WTC11 (cell line): ENCODE data around the gene AVPR2. TPM values are rescaled to one million over a fixed set of nuclear protein-coding genes. Genes with fewer than 3 reads are reported as not detected.

ENCODE experiments used
- ATAC-seq: fragments of 200-7000 bp; cut with Tn5 transposase; 2 replicates; pipeline ENCODE4 v1.10.0; 2021; ENCODE audit warnings: mild to moderate bottlenecking, moderate library complexity
- CTCF ChIA-PET: fragments of 300-600 bp; sonication (Branson Sonifier 250); formaldehyde crosslinking; loops from one replicate; lab custom pipeline; 2021; ENCODE audit warnings: antibody characterized with exemption; lab: Charles Lee
- POLR2A ChIA-PET: fragments of 350-600 bp; sonication (Branson Sonifier 250); formaldehyde crosslinking; loops from one replicate; lab custom pipeline; 2021; ENCODE audit warnings: antibody characterized with exemption; lab: Charles Lee
- DNase-seq: peaks from one replicate; pipeline ENCODE4 v3.0.0; 2021; ENCODE audit warnings: low spot score
- H3K27ac Mint-ChIP-seq: 2 replicates; pipeline ENCODE4 v1.8.0; 2021; ENCODE audit warnings: mixed read lengths
- H3K27me3 Mint-ChIP-seq: 2 replicates; pipeline ENCODE4 v1.8.0; 2021; ENCODE audit warnings: low read depth, mild to moderate bottlenecking, moderate library complexity, mixed read lengths
- H3K36me3 Mint-ChIP-seq: 2 replicates; pipeline ENCODE4 v1.8.0; 2021; ENCODE audit warnings: mixed read lengths
- H3K4me1 Mint-ChIP-seq: 2 replicates; pipeline ENCODE4 v1.8.0; 2022; ENCODE audit warnings: mixed read lengths
- H3K4me3 Mint-ChIP-seq: 2 replicates; pipeline ENCODE4 v1.8.0; 2021; ENCODE audit warnings: mild to moderate bottlenecking, moderate library complexity, mixed read lengths
- H3K9me3 Mint-ChIP-seq: 2 replicates; pipeline ENCODE4 v1.8.0; 2021; ENCODE audit warnings: mixed read lengths
- CBFB ChIP-seq: sonication (generic); formaldehyde crosslinking; IDR thresholded peaks from 2 replicates; pipeline ENCODE4 v1.8.1; 2022; ENCODE audit warnings: mild to moderate bottlenecking, low read depth, missing genetic modification reagents
- CREM ChIP-seq: sonication (generic); formaldehyde crosslinking; IDR thresholded peaks from 2 replicates; pipeline ENCODE4 v1.8.1; 2022; ENCODE audit warnings: mild to moderate bottlenecking, missing genetic modification reagents, moderate library complexity
- FOXK1 ChIP-seq: sonication (generic); formaldehyde crosslinking; IDR thresholded peaks from 2 replicates; pipeline ENCODE4 v1.8.0; 2022; ENCODE audit warnings: mild to moderate bottlenecking, moderate library complexity, missing genetic modification reagents
- GRHL2 ChIP-seq: fragments of 250-450 bp; sonication (Bioruptor Pico); IDR thresholded peaks from 2 replicates; pipeline ENCODE4 v1.8.0; 2022; ENCODE audit warnings: mild to moderate bottlenecking, moderate library complexity; ENCODE audit not compliant: insufficient replicate concordance, severe bottlenecking
- GTF2I ChIP-seq: fragments of 250-450 bp; sonication (Bioruptor Pico); conservative IDR thresholded peaks from 2 replicates; pipeline ENCODE4 v1.4.0; 2021; ENCODE audit warnings: mild to moderate bottlenecking
- NR1H2 ChIP-seq: sonication (generic); formaldehyde crosslinking; IDR thresholded peaks from 2 replicates; pipeline ENCODE4 v1.9.0; 2021; ENCODE audit warnings: mild to moderate bottlenecking, moderate library complexity, missing genetic modification reagents
- NR2C2 ChIP-seq: sonication (generic); formaldehyde crosslinking; IDR thresholded peaks from 2 replicates; pipeline ENCODE4 v1.8.0; 2022; ENCODE audit warnings: mild to moderate bottlenecking, missing genetic modification reagents
- PRRX2 ChIP-seq: fragments of 250-450 bp; sonication (Bioruptor Pico); IDR thresholded peaks from 2 replicates; pipeline ENCODE4 v1.8.0; 2021; ENCODE audit warnings: mild to moderate bottlenecking
- SOX15 ChIP-seq: fragments of 250-450 bp; sonication (Bioruptor Pico); IDR thresholded peaks from 2 replicates; pipeline ENCODE4 v1.9.0; 2021; ENCODE audit warnings: mild to moderate bottlenecking
- TP53 ChIP-seq: sonication (generic); formaldehyde crosslinking; IDR thresholded peaks from 2 replicates; pipeline ENCODE4 v1.8.1; 2023; ENCODE audit warnings: mild to moderate bottlenecking, missing genetic modification reagents
- ZNF396 ChIP-seq: fragments of 250-450 bp; sonication (Bioruptor Pico); IDR thresholded peaks from 2 replicates; pipeline ENCODE4 v1.8.0; 2021; ENCODE audit warnings: mild to moderate bottlenecking, moderate library complexity, borderline replicate concordance
- ZNF416 ChIP-seq: fragments of 250-450 bp; sonication (Bioruptor Pico); IDR thresholded peaks from 2 replicates; pipeline ENCODE4 v1.9.0; 2021; ENCODE audit warnings: mild to moderate bottlenecking, inconsistent platforms
- total RNA-seq: library from RNA; stranded (reverse); gene quantifications from 3 replicates; pipeline ENCODE4 v1.2.3, GENCODE V29; 2021
- TF ChIP-seq, protein P1 (sequence below): fragments of 250-450 bp; sonication (Bioruptor Pico); conservative IDR thresholded peaks from 2 replicates; pipeline ENCODE4 v1.9.0; 2021; ENCODE audit warnings: mild to moderate bottlenecking
- TF ChIP-seq, protein P2 (sequence below): sonication (generic); formaldehyde crosslinking; IDR thresholded peaks from 2 replicates; pipeline ENCODE4 v1.8.1; 2022; ENCODE audit warnings: mild to moderate bottlenecking, missing genetic modification reagents, moderate library complexity, borderline replicate concordance
- TF ChIP-seq, protein P3 (sequence below): fragments of 250-450 bp; sonication (Bioruptor Pico); IDR thresholded peaks from 2 replicates; pipeline ENCODE4 v1.9.0; 2021; ENCODE audit warnings: mild to moderate bottlenecking
- TF ChIP-seq, protein P4 (sequence below): sonication (generic); formaldehyde crosslinking; IDR thresholded peaks from 2 replicates; pipeline ENCODE4 v1.8.0; 2023; ENCODE audit warnings: missing genetic modification reagents, mild to moderate bottlenecking, borderline replicate concordance
- TF ChIP-seq, protein P5 (sequence below): fragments of 250-450 bp; sonication (Bioruptor Pico); IDR thresholded peaks from 2 replicates; pipeline ENCODE4 v1.9.0; 2021; ENCODE audit warnings: mild to moderate bottlenecking, borderline replicate concordance
- TF ChIP-seq, protein P6 (sequence below): sonication (generic); formaldehyde crosslinking; IDR thresholded peaks from 2 replicates; pipeline ENCODE4 v1.8.1; 2023; ENCODE audit warnings: mild to moderate bottlenecking, missing genetic modification reagents, borderline replicate concordance

AVPR2 gene
- total RNA-seq, 1 experiment from 2014 or later, result 0.11 TPM

DNA sequence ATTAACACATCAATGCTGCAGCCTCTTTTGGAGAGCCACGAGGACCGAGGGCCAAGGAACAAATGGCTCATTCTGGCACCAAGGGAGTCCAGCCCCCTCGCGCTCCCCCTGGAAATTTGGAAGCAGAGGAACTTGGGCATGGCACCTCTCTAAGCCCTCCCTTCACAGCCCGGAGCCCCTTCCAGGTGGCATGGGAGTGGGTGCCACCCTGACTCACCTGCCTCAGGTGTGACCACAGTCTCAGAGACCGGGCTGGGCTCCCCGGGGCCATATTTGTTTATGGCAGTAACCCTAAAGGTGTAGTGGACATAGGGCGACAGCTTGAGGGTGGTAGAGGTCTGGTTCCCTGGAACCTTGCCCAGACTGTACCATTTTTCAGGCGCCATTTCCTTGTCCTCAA, 37.3 kb upstream of the AVPR2 start (continued):
- TF ChIP-seq, protein P1, sequence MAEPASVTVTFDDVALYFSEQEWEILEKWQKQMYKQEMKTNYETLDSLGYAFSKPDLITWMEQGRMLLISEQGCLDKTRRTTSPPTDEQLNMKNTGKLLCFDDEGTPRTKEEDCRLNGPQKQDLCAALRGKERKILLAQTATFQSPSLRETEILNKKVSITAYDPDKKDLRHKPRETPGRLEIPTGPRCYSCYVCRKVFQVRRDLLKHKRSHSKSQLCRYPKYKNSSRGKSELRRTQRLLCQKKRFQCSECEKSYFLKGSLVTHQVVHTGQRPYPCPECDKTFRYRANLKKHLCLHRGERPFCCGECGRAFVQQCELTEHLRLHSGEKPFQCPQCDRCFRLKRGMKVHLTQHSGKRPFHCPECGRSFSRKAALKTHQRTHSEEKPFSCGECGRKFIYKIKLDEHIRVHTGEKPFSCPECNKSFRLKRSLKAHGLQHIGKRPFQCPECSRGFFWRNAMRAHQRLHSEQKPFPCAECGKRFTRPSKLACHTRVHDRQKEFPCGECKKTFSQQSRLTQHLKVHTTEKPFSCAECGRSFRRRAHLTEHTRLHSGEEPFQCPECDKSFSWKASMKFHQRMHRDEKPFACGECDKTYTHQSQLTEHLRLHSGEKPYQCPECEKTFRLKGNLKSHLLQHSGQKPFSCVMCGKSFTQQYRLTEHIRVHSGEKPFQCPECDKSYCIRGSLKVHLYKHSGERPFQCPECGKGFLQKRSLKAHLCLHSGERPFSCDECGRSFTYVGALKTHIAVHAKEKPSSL (CRISPR knock-in tag), result no peak

DNA sequence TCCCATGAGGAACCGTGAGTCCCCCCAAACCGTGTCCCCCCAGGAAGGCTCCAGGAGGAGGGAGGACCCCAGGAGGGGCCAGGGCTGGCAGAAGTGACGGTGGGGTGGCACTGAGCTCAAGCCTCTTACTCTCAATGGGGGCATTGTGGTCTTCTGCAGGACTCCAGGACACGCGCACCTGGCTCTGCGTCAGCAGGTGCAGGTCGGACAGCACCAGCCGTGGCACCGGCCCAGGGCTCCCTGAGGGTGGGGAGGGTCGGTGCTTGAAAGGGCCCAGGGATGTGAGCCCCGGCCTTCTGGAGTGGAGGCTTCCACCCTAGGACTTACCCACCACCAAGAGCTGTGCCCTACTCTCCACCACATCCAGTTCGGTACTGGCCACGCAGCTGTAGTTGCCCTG, 36.8 kb upstream of the AVPR2 start:
- peaks cover 7% of the 10 kb centered on the region for H3K36me3 Mint-ChIP-seq
- ChIA-PET POLR2A (no interaction called here), CTCF (no interaction called here)
- TF ChIP-seq PRRX2 (no peak), ZNF396 (CRISPR knock-in tag) (no peak), NR1H2 (CRISPR knock-in tag) (no peak), SOX15 (CRISPR knock-in tag) (no peak), FOXK1 (CRISPR knock-in tag) (no peak), CREM (CRISPR knock-in tag) (no peak), ZNF416 (no peak), NR2C2 (CRISPR knock-in tag) (no peak), CBFB (no peak), GTF2I (CRISPR knock-in tag) (no peak), GRHL2 (CRISPR knock-in tag) (no peak), TP53 (CRISPR knock-in tag) (no peak)
- TF ChIP-seq, protein P2, sequence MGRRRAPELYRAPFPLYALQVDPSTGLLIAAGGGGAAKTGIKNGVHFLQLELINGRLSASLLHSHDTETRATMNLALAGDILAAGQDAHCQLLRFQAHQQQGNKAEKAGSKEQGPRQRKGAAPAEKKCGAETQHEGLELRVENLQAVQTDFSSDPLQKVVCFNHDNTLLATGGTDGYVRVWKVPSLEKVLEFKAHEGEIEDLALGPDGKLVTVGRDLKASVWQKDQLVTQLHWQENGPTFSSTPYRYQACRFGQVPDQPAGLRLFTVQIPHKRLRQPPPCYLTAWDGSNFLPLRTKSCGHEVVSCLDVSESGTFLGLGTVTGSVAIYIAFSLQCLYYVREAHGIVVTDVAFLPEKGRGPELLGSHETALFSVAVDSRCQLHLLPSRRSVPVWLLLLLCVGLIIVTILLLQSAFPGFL (CRISPR knock-in tag), result no peak
- TF ChIP-seq, protein P3, sequence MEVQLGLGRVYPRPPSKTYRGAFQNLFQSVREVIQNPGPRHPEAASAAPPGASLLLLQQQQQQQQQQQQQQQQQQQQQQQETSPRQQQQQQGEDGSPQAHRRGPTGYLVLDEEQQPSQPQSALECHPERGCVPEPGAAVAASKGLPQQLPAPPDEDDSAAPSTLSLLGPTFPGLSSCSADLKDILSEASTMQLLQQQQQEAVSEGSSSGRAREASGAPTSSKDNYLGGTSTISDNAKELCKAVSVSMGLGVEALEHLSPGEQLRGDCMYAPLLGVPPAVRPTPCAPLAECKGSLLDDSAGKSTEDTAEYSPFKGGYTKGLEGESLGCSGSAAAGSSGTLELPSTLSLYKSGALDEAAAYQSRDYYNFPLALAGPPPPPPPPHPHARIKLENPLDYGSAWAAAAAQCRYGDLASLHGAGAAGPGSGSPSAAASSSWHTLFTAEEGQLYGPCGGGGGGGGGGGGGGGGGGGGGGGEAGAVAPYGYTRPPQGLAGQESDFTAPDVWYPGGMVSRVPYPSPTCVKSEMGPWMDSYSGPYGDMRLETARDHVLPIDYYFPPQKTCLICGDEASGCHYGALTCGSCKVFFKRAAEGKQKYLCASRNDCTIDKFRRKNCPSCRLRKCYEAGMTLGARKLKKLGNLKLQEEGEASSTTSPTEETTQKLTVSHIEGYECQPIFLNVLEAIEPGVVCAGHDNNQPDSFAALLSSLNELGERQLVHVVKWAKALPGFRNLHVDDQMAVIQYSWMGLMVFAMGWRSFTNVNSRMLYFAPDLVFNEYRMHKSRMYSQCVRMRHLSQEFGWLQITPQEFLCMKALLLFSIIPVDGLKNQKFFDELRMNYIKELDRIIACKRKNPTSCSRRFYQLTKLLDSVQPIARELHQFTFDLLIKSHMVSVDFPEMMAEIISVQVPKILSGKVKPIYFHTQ, result no peak
- TF ChIP-seq, protein P4, sequence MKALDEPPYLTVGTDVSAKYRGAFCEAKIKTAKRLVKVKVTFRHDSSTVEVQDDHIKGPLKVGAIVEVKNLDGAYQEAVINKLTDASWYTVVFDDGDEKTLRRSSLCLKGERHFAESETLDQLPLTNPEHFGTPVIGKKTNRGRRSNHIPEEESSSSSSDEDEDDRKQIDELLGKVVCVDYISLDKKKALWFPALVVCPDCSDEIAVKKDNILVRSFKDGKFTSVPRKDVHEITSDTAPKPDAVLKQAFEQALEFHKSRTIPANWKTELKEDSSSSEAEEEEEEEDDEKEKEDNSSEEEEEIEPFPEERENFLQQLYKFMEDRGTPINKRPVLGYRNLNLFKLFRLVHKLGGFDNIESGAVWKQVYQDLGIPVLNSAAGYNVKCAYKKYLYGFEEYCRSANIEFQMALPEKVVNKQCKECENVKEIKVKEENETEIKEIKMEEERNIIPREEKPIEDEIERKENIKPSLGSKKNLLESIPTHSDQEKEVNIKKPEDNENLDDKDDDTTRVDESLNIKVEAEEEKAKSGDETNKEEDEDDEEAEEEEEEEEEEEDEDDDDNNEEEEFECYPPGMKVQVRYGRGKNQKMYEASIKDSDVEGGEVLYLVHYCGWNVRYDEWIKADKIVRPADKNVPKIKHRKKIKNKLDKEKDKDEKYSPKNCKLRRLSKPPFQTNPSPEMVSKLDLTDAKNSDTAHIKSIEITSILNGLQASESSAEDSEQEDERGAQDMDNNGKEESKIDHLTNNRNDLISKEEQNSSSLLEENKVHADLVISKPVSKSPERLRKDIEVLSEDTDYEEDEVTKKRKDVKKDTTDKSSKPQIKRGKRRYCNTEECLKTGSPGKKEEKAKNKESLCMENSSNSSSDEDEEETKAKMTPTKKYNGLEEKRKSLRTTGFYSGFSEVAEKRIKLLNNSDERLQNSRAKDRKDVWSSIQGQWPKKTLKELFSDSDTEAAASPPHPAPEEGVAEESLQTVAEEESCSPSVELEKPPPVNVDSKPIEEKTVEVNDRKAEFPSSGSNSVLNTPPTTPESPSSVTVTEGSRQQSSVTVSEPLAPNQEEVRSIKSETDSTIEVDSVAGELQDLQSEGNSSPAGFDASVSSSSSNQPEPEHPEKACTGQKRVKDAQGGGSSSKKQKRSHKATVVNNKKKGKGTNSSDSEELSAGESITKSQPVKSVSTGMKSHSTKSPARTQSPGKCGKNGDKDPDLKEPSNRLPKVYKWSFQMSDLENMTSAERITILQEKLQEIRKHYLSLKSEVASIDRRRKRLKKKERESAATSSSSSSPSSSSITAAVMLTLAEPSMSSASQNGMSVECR (CRISPR knock-in tag), result no peak
- TF ChIP-seq, protein P5, sequence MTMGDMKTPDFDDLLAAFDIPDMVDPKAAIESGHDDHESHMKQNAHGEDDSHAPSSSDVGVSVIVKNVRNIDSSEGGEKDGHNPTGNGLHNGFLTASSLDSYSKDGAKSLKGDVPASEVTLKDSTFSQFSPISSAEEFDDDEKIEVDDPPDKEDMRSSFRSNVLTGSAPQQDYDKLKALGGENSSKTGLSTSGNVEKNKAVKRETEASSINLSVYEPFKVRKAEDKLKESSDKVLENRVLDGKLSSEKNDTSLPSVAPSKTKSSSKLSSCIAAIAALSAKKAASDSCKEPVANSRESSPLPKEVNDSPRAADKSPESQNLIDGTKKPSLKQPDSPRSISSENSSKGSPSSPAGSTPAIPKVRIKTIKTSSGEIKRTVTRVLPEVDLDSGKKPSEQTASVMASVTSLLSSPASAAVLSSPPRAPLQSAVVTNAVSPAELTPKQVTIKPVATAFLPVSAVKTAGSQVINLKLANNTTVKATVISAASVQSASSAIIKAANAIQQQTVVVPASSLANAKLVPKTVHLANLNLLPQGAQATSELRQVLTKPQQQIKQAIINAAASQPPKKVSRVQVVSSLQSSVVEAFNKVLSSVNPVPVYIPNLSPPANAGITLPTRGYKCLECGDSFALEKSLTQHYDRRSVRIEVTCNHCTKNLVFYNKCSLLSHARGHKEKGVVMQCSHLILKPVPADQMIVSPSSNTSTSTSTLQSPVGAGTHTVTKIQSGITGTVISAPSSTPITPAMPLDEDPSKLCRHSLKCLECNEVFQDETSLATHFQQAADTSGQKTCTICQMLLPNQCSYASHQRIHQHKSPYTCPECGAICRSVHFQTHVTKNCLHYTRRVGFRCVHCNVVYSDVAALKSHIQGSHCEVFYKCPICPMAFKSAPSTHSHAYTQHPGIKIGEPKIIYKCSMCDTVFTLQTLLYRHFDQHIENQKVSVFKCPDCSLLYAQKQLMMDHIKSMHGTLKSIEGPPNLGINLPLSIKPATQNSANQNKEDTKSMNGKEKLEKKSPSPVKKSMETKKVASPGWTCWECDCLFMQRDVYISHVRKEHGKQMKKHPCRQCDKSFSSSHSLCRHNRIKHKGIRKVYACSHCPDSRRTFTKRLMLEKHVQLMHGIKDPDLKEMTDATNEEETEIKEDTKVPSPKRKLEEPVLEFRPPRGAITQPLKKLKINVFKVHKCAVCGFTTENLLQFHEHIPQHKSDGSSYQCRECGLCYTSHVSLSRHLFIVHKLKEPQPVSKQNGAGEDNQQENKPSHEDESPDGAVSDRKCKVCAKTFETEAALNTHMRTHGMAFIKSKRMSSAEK, result no peak
- TF ChIP-seq, protein P6, sequence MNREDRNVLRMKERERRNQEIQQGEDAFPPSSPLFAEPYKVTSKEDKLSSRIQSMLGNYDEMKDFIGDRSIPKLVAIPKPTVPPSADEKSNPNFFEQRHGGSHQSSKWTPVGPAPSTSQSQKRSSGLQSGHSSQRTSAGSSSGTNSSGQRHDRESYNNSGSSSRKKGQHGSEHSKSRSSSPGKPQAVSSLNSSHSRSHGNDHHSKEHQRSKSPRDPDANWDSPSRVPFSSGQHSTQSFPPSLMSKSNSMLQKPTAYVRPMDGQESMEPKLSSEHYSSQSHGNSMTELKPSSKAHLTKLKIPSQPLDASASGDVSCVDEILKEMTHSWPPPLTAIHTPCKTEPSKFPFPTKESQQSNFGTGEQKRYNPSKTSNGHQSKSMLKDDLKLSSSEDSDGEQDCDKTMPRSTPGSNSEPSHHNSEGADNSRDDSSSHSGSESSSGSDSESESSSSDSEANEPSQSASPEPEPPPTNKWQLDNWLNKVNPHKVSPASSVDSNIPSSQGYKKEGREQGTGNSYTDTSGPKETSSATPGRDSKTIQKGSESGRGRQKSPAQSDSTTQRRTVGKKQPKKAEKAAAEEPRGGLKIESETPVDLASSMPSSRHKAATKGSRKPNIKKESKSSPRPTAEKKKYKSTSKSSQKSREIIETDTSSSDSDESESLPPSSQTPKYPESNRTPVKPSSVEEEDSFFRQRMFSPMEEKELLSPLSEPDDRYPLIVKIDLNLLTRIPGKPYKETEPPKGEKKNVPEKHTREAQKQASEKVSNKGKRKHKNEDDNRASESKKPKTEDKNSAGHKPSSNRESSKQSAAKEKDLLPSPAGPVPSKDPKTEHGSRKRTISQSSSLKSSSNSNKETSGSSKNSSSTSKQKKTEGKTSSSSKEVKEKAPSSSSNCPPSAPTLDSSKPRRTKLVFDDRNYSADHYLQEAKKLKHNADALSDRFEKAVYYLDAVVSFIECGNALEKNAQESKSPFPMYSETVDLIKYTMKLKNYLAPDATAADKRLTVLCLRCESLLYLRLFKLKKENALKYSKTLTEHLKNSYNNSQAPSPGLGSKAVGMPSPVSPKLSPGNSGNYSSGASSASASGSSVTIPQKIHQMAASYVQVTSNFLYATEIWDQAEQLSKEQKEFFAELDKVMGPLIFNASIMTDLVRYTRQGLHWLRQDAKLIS (CRISPR knock-in tag), result no peak
- no peaks in the 10 kb centered on the region for H3K9me3 Mint-ChIP-seq
- peaks cover 8% of the 10 kb centered on the region; the same call in 1 of the 2 replicates for H3K4me1 Mint-ChIP-seq
- no peak overlapping the region for H3K27ac Mint-ChIP-seq
- no peak for ATAC-seq
- H3K27me3 Mint-ChIP-seq, result no peaks in the 10 kb centered on the region
- DNase-seq, result no peak
- H3K4me3 Mint-ChIP-seq, result no peak overlapping the region
